Liver (tissue), 9 donors: ENCODE measurements around the gene VPS13C. TPM values are rescaled to one million over a fixed set of nuclear protein-coding genes. Genes with fewer than 3 reads are reported as not detected.

Source experiments
- DNase-seq: peaks from one replicate; pipeline ENCODE4 v3.0.0-alpha.2; 2017; ENCODE audit warnings: low spot score
- H3K27ac ChIP-seq, 2 donors: one replicate each; pipeline ENCODE4 v1.7.0; 2013; ENCODE audit warnings: inconsistent platforms in 2 of 2, low read length in 2 of 2, control low read depth in 1 of 2, low read depth in 1 of 2, mild to moderate bottlenecking in 1 of 2
- H3K27me3 ChIP-seq, 4 donors: one replicate each; pipeline versions ENCODE4 v1.6.1 to v1.7.0; 2013; ENCODE audit warnings: low read length in 3 of 4, inconsistent platforms in 1 of 4, mild to moderate bottlenecking in 1 of 4, moderate library complexity in 1 of 4; ENCODE audit not compliant: control insufficient read depth in 4 of 4, insufficient read depth in 4 of 4
- H3K36me3 ChIP-seq, 4 donors: one replicate each; pipeline versions ENCODE4 v1.6.1 to v1.7.0; 2013; ENCODE audit warnings: low read length in 3 of 4, mild to moderate bottlenecking in 3 of 4, low read depth in 1 of 4, moderate library complexity in 1 of 4; ENCODE audit not compliant: control insufficient read depth in 4 of 4, insufficient read depth in 3 of 4
- H3K4me1 ChIP-seq, 4 donors: one replicate each; pipeline versions ENCODE4 v1.6.1 to v1.7.0; 2013; ENCODE audit warnings: low read length in 3 of 4, mild to moderate bottlenecking in 3 of 4, moderate library complexity in 1 of 4; ENCODE audit not compliant: control insufficient read depth in 4 of 4, insufficient read depth in 4 of 4
- H3K4me3 ChIP-seq, 3 donors: one replicate each; pipeline versions ENCODE4 v1.6.1 to v1.7.0; 2013; ENCODE audit warnings: low read length in 3 of 3, control low read depth in 1 of 3, low read depth in 1 of 3, mild to moderate bottlenecking in 1 of 3
- H3K9ac ChIP-seq, 2 donors: one replicate each; pipeline ENCODE4 v1.7.0; 2013; ENCODE audit warnings: low read length in 2 of 2, mild to moderate bottlenecking in 2 of 2, moderate library complexity in 2 of 2, control low read depth in 1 of 2, low read depth in 1 of 2
- H3K9me3 ChIP-seq, 4 donors: one replicate each; pipeline versions ENCODE4 v1.6.1 to v1.7.0; 2013; ENCODE audit warnings: low read length in 3 of 4; ENCODE audit not compliant: control insufficient read depth in 4 of 4
- FOXA1 ChIP-seq: IDR thresholded peaks from 2 replicates; pipeline ENCODE4 v1.6.1; 2016; ENCODE audit warnings: antibody characterized with exemption
- FOXA2 ChIP-seq: IDR thresholded peaks from 2 replicates; pipeline ENCODE4 v1.6.1; 2016; ENCODE audit warnings: antibody characterized with exemption
- GABPA ChIP-seq, 2 donors: IDR thresholded peaks in 1 of 2; conservative IDR thresholded peaks in 1 of 2; 2 replicates each; pipeline ENCODE4 v1.6.1; 2016; ENCODE audit warnings: antibody characterized with exemption in 2 of 2, mild to moderate bottlenecking in 1 of 2, moderate library complexity in 1 of 2
- HNF4A ChIP-seq, 2 donors: conservative IDR thresholded peaks; 2 replicates each; pipeline ENCODE4 v1.6.1; 2016; ENCODE audit warnings: antibody characterized with exemption in 2 of 2, mild to moderate bottlenecking in 2 of 2
- JUND ChIP-seq, 2 donors: IDR thresholded peaks; 2 replicates each; pipeline ENCODE4 v1.6.1; 2016; ENCODE audit warnings: antibody characterized with exemption in 2 of 2
- NR2F2 ChIP-seq: IDR thresholded peaks from 2 replicates; pipeline ENCODE4 v1.6.1; 2016; ENCODE audit warnings: antibody characterized with exemption
- RAD21 ChIP-seq, 2 donors: IDR thresholded peaks; 2 replicates each; pipeline ENCODE4 v1.6.1; 2016; ENCODE audit warnings: antibody characterized with exemption in 2 of 2, mild to moderate bottlenecking in 2 of 2
- RXRA ChIP-seq, 2 donors: IDR thresholded peaks; 2 replicates each; pipeline ENCODE4 v1.6.1; 2017 to 2018; ENCODE audit warnings: antibody characterized with exemption in 2 of 2, mild to moderate bottlenecking in 1 of 2
- SP1 ChIP-seq: IDR thresholded peaks from 2 replicates; pipeline ENCODE4 v1.6.1; 2018; ENCODE audit warnings: antibody characterized with exemption, mild to moderate bottlenecking
- TAF1 ChIP-seq: conservative IDR thresholded peaks from 2 replicates; pipeline ENCODE4 v1.6.1; 2016; ENCODE audit warnings: antibody characterized with exemption, mild to moderate bottlenecking
- YY1 ChIP-seq: IDR thresholded peaks from 2 replicates; pipeline ENCODE4 v1.6.1; 2016; ENCODE audit warnings: antibody characterized with exemption, mild to moderate bottlenecking
- WGBS: extraction: QIAGEN DNeasy Blood & Tissue Kit; methylation state at CpG from one replicate; pipeline ENCODE4 v1.1.7; 2013; 5-methylcytosine and 5-hydroxymethylcytosine counted together
- polyA plus RNA-seq, 2 donors: library from polyadenylated mRNA; stranded (reverse) in 1 of 2; unstranded in 1 of 2; fragments of 200-250 nt in 1 of 2; fragments of >200 nt in 1 of 2; fragmentation: Nextera tagmentation in 1 of 2; extraction: Ambion mirVana in 1 of 2; gene quantifications; one replicate each; pipeline versions ENCODE4 v1.2.1 to v1.2.3, GENCODE V29; 2013 to 2015
- total RNA-seq, 2 donors: library from RNA; depleted of rRNA; stranded (reverse); fragments of >200 nt; gene quantifications; one replicate each; pipeline ENCODE4 v1.2.3, GENCODE V29; 2014
- TF ChIP-seq, protein P1 (sequence below): IDR thresholded peaks from 2 replicates; pipeline ENCODE4 v1.6.1; 2016; ENCODE audit warnings: antibody characterized with exemption
- TF ChIP-seq, protein P2 (sequence below): IDR thresholded peaks from 2 replicates; pipeline ENCODE4 v1.6.1; 2016; ENCODE audit warnings: antibody characterized with exemption, mild to moderate bottlenecking
- TF ChIP-seq, protein P3 (sequence below): IDR thresholded peaks from 2 replicates; pipeline ENCODE4 v1.6.1; 2016; ENCODE audit warnings: antibody characterized with exemption
- TF ChIP-seq, protein P4 (sequence below): IDR thresholded peaks from 2 replicates; pipeline ENCODE4 v1.6.1; 2016; ENCODE audit warnings: antibody characterized with exemption
- TF ChIP-seq, protein P5 (sequence below): fragments of 150-350 bp; IDR thresholded peaks from 2 replicates; pipeline ENCODE4 v1.5.1; 2017; ENCODE audit warnings: improper control_type of control experiment, low read depth, low read length; ENCODE audit not compliant: missing input control
- donor health status: healthy.
- donor health status: healthy.
- donor health status: healthy.
- donor health status: healthy.
- donor health status: healthy.

Gene VPS13C
- total and polyA plus RNA-seq, 4 donors = 5.4 to 42.0 (median 17.4) TPM

DNA sequence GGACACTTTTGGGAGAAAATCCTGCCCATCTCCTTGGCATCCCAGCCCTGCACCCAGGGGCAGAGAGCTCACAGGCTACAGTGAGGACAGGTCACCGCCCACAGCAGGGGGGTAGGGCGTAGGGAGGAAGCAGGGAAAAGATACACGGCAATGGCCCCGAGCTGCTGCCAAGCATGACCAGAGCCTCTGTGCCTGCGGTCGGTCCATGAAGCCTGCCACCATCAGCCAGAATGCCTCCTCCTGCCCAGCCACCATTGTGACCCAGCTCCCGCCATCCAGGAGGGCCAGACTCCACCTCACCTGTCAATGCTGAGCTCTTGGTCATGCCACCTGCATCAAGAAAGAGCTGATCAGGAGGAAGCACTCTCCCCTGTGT is 230.7 kb downstream of the VPS13C start (continued):
- TF ChIP-seq HNF4A (conservative IDR thresholded peaks at IDR 0.05) = no peak
- no peak for TF ChIP-seq RAD21 (IDR thresholded peaks at IDR 0.05)
- no peak for TF ChIP-seq FOXA2

DNA sequence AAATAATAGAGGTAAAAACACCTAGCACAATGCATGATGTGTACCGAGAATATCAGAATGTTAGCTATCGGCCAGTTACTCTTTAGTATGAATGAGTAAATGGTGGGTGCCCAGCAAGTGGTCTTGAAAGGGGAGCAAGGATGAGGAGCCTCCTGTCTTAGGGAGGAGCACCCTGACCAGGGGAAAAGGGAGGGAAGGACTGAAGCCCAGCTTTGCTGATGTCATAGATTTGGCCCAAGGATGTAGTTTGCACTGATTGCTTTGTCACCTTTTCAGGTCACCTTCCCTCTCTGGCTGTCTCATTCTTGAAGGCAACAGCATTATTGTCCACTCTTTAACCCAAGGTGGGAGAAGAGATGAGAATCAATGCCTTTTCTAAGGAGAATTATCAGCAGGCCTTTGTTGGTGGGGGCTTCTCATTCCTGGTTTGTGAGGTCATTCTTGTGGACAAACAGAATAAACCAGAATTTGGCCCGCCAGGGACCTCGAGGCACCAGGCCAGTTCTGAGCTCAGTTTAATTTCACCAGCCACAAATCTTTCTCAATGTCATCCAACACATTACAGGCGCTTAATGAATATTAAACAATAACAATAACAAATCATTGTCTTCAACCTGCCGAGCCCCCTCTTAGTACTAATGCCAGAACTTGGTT is 231.3 kb downstream of the VPS13C start:
- no peaks in the 10 kb centered on the region for H3K4me1 ChIP-seq
- H3K36me3 ChIP-seq = no peaks in the 10 kb centered on the region
- H3K9ac ChIP-seq = no peak overlapping the region
- no peak for DNase-seq
- H3K9me3 ChIP-seq = no peaks in the 10 kb centered on the region
- no peak overlapping the region for H3K4me3 ChIP-seq
- H3K27ac ChIP-seq = no peak overlapping the region
- 87% methylated on average over 6 of the region's 6 CpGs for WGBS
- TF ChIP-seq JUND (IDR thresholded peaks at IDR 0.05) (no peak), SP1 (no peak), FOXA1 (no peak), HNF4A (conservative IDR thresholded peaks at IDR 0.05) (no peak), TAF1 (no peak), YY1 (no peak), RAD21 (IDR thresholded peaks at IDR 0.05) (no peak), FOXA2 (no peak)
- TF ChIP-seq, protein P1, sequence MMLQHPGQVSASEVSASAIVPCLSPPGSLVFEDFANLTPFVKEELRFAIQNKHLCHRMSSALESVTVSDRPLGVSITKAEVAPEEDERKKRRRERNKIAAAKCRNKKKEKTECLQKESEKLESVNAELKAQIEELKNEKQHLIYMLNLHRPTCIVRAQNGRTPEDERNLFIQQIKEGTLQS = no peak
- TF ChIP-seq, protein P2, sequence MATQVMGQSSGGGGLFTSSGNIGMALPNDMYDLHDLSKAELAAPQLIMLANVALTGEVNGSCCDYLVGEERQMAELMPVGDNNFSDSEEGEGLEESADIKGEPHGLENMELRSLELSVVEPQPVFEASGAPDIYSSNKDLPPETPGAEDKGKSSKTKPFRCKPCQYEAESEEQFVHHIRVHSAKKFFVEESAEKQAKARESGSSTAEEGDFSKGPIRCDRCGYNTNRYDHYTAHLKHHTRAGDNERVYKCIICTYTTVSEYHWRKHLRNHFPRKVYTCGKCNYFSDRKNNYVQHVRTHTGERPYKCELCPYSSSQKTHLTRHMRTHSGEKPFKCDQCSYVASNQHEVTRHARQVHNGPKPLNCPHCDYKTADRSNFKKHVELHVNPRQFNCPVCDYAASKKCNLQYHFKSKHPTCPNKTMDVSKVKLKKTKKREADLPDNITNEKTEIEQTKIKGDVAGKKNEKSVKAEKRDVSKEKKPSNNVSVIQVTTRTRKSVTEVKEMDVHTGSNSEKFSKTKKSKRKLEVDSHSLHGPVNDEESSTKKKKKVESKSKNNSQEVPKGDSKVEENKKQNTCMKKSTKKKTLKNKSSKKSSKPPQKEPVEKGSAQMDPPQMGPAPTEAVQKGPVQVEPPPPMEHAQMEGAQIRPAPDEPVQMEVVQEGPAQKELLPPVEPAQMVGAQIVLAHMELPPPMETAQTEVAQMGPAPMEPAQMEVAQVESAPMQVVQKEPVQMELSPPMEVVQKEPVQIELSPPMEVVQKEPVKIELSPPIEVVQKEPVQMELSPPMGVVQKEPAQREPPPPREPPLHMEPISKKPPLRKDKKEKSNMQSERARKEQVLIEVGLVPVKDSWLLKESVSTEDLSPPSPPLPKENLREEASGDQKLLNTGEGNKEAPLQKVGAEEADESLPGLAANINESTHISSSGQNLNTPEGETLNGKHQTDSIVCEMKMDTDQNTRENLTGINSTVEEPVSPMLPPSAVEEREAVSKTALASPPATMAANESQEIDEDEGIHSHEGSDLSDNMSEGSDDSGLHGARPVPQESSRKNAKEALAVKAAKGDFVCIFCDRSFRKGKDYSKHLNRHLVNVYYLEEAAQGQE = no peak
- TF ChIP-seq, protein P3, sequence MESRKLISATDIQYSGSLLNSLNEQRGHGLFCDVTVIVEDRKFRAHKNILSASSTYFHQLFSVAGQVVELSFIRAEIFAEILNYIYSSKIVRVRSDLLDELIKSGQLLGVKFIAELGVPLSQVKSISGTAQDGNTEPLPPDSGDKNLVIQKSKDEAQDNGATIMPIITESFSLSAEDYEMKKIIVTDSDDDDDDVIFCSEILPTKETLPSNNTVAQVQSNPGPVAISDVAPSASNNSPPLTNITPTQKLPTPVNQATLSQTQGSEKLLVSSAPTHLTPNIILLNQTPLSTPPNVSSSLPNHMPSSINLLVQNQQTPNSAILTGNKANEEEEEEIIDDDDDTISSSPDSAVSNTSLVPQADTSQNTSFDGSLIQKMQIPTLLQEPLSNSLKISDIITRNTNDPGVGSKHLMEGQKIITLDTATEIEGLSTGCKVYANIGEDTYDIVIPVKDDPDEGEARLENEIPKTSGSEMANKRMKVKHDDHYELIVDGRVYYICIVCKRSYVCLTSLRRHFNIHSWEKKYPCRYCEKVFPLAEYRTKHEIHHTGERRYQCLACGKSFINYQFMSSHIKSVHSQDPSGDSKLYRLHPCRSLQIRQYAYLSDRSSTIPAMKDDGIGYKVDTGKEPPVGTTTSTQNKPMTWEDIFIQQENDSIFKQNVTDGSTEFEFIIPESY = no peak
- H3K27me3 ChIP-seq = peaks cover 0 to 5% (median 0%) of the 10 kb centered on the region in 4 donors

DNA sequence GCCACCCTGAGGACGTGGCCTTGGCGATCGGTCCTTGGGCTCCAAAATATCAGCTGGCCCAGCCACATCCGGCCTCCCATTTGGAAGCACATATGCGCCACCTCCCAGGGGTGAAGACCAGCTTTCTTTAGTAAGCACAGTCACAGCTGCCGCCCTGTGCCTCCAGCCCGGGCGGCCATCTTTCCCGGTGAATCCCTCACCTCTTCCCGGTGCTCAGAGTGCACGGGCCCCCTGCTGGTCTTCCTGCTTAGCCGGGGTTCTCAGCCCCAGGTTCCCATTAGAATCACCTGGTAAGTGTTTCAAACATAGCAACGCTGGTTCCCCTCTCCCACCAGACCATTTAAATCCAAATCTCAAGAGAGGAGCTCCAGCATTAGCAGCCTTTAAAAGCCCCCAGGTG is 232.2 kb downstream of the VPS13C start:
- H3K4me3 ChIP-seq = no peak overlapping the region
- no peaks in the 10 kb centered on the region for H3K4me1 ChIP-seq
- peaks cover 0 to 5% (median 0%) of the 10 kb centered on the region in 4 donors for H3K27me3 ChIP-seq
- TF ChIP-seq TAF1 = no peak
- TF ChIP-seq, protein P3 = no peak
- no peak for TF ChIP-seq GABPA (IDR thresholded peaks at IDR 0.05 in 1 of 2, conservative IDR thresholded peaks at IDR 0.05 in 1 of 2)
- TF ChIP-seq YY1 = no peak
- no peak for TF ChIP-seq HNF4A (conservative IDR thresholded peaks at IDR 0.05)
- TF ChIP-seq NR2F2 = no peak
- TF ChIP-seq, protein P1 = no peak
- TF ChIP-seq, protein P4, sequence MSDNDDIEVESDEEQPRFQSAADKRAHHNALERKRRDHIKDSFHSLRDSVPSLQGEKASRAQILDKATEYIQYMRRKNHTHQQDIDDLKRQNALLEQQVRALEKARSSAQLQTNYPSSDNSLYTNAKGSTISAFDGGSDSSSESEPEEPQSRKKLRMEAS = no peak
- TF ChIP-seq, protein P5, sequence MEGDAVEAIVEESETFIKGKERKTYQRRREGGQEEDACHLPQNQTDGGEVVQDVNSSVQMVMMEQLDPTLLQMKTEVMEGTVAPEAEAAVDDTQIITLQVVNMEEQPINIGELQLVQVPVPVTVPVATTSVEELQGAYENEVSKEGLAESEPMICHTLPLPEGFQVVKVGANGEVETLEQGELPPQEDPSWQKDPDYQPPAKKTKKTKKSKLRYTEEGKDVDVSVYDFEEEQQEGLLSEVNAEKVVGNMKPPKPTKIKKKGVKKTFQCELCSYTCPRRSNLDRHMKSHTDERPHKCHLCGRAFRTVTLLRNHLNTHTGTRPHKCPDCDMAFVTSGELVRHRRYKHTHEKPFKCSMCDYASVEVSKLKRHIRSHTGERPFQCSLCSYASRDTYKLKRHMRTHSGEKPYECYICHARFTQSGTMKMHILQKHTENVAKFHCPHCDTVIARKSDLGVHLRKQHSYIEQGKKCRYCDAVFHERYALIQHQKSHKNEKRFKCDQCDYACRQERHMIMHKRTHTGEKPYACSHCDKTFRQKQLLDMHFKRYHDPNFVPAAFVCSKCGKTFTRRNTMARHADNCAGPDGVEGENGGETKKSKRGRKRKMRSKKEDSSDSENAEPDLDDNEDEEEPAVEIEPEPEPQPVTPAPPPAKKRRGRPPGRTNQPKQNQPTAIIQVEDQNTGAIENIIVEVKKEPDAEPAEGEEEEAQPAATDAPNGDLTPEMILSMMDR = no peak
- no peak for TF ChIP-seq JUND (IDR thresholded peaks at IDR 0.05)
- TF ChIP-seq RXRA (IDR thresholded peaks at IDR 0.05) = no peak
- H3K9ac ChIP-seq = no peak overlapping the region
- H3K36me3 ChIP-seq = no peaks in the 10 kb centered on the region
- no peak for DNase-seq
- no peak overlapping the region for H3K27ac ChIP-seq
- WGBS = 92% methylated on average over 13 of the region's 13 CpGs
- H3K9me3 ChIP-seq = no peaks in the 10 kb centered on the region
